GM12878 (cell line): ENCODE measurements around the gene BZW2. TPM values are rescaled to one million over a fixed set of nuclear protein-coding genes. Genes with fewer than 3 reads are reported as not detected.

ENCODE experiments used
- ATAC-seq: fragments of 200-7000 bp; cut with Tn5 transposase; 3 replicates; pipeline ENCODE4 v1.9.1; 2020; ENCODE audit warnings: mild to moderate bottlenecking, moderate library complexity
- BruUV-seq: library from RNA; stranded (reverse); fragments of 400-500 nt; replicated peaks from 2 replicates; lab custom pipeline; 2021; lab: Mats Ljungman, UMichigan
- CTCF ChIA-PET: fragments of 300-600 bp; sonication (Branson Sonifier 250); formaldehyde crosslinking; extraction: SDS; loops from one replicate; lab custom pipeline; 2021; ENCODE audit warnings: inconsistent platforms; lab: Yijun Ruan, JAX
- POLR2A ChIA-PET: fragments of 350-600 bp; formaldehyde crosslinking; extraction: SDS; loops from one replicate; lab custom pipeline; 2021; ENCODE audit warnings: inconsistent platforms; lab: Charles Lee
- RAD21 ChIA-PET: fragments of 300-600 bp; sonication (Branson Sonifier 250); formaldehyde crosslinking; loops from one replicate; lab custom pipeline; 2023; ENCODE audit warnings: antibody characterized with exemption; ENCODE audit not compliant: unreplicated experiment; lab: Charles Lee
- SMC1A ChIA-PET: fragments of 300-600 bp; sonication (Branson Sonifier 250); formaldehyde crosslinking; loops from one replicate; lab custom pipeline; 2023; ENCODE audit not compliant: unreplicated experiment, uncharacterized antibody; lab: Charles Lee
- DNase-seq: peaks from one replicate; pipeline ENCODE4 v3.0.0-alpha.2; 2011; ENCODE audit warnings: low read depth, low spot score
- FAIRE-seq: peaks from 3 replicates; lab custom pipeline; 2011; peaks lifted over from hg19 to GRCh38; lab: Jason Lieb, UNC
- H2AFZ ChIP-seq: 2 replicates; pipeline ENCODE4 v1.6.0; 2011; ENCODE audit warnings: low read depth, low read length, control low read depth; ENCODE audit not compliant: control insufficient read depth
- H3K27ac ChIP-seq: 2 replicates; pipeline ENCODE4 v1.5.1; 2011; ENCODE audit warnings: control low read depth; ENCODE audit not compliant: control insufficient read depth, insufficient read depth
- H3K27me3 ChIP-seq, 2 experiments: replicated peaks in 1 of 2; 2 replicates each; pipeline versions ENCODE4 v1.6.0 to v1.6.1; 2011; ENCODE audit warnings: low read length in 1 of 2; ENCODE audit not compliant: control insufficient read depth in 2 of 2, insufficient read depth in 2 of 2
- H3K36me3 ChIP-seq, 2 experiments: 2 replicates each; pipeline ENCODE4 v1.5.1; 2011; ENCODE audit warnings: low read length in 1 of 2; ENCODE audit not compliant: control insufficient read depth in 2 of 2, insufficient read depth in 2 of 2
- H3K4me1 ChIP-seq: 2 replicates; pipeline ENCODE4 v1.6.1; 2011; ENCODE audit warnings: mild to moderate bottlenecking, low read length, moderate library complexity, mixed read lengths; ENCODE audit not compliant: control insufficient read depth, insufficient read depth
- H3K4me2 ChIP-seq: 2 replicates; pipeline ENCODE4 v1.6.0; 2011; ENCODE audit warnings: control low read depth; ENCODE audit not compliant: control insufficient read depth, insufficient read depth
- H3K4me3 ChIP-seq: fragments of 200-600 bp; sonication (generic); 2 replicates; pipeline ENCODE4 v1.5.1; 2016
- H3K79me2 ChIP-seq: 2 replicates; pipeline ENCODE4 v1.6.0; 2011; ENCODE audit warnings: low read length; ENCODE audit not compliant: control insufficient read depth, insufficient read depth
- H3K9ac ChIP-seq: 2 replicates; pipeline ENCODE4 v1.8.0; 2011; ENCODE audit warnings: low read length, control low read depth, mixed read lengths; ENCODE audit not compliant: control insufficient read depth, insufficient read depth
- H3K9me3 ChIP-seq: replicated peaks from 3 replicates; pipeline ENCODE4 v1.5.1; 2011; ENCODE audit warnings: mild to moderate bottlenecking, low read length; ENCODE audit not compliant: control insufficient read depth, insufficient read depth
- H4K20me1 ChIP-seq: 2 replicates; pipeline ENCODE4 v1.6.0; 2011; ENCODE audit not compliant: control insufficient read depth, insufficient read depth
- CHD4 ChIP-seq: fragments of 200-600 bp; sonication (generic); IDR thresholded peaks from 2 replicates; pipeline ENCODE4 v1.6.1; 2016; ENCODE audit warnings: mild to moderate bottlenecking
- ETV6 ChIP-seq, 2 experiments: fragments of 450-650 bp in 1 of 2; IDR thresholded peaks in 1 of 2; conservative IDR thresholded peaks in 1 of 2; 2 replicates each; pipeline ENCODE4 v1.6.1; 2014; ENCODE audit warnings: antibody characterized with exemption in 1 of 2, borderline replicate concordance in 1 of 2, low read depth in 1 of 2, mild to moderate bottlenecking in 1 of 2, moderate library complexity in 1 of 2
- GATAD2B ChIP-seq: fragments of 450-650 bp; conservative IDR thresholded peaks from 2 replicates; pipeline ENCODE4 v1.6.1; 2017; ENCODE audit warnings: low read depth, mild to moderate bottlenecking, moderate library complexity
- PML ChIP-seq: IDR thresholded peaks from 2 replicates; pipeline ENCODE4 v1.6.1; 2012; ENCODE audit warnings: low read length, inconsistent platforms
- RAD51 ChIP-seq: fragments of 450-650 bp; IDR thresholded peaks from 2 replicates; pipeline ENCODE4 v1.6.1; 2016; ENCODE audit warnings: moderate library complexity, mild to moderate bottlenecking, inconsistent platforms
- SMARCA5 ChIP-seq: fragments of 450-650 bp; IDR thresholded peaks from 2 replicates; pipeline ENCODE4 v1.6.1; 2017; ENCODE audit warnings: mild to moderate bottlenecking
- TCF3 ChIP-seq: IDR thresholded peaks from 2 replicates; pipeline ENCODE4 v1.6.1; 2012; ENCODE audit warnings: low read depth, mild to moderate bottlenecking, low read length, borderline replicate concordance; ENCODE audit not compliant: insufficient read depth
- WRNIP1 ChIP-seq: IDR thresholded peaks from 2 replicates; pipeline ENCODE4 v1.6.1; 2011; ENCODE audit warnings: low read depth, low read length, improper control_type of control experiment, borderline replicate concordance
- WGBS: methylation state at CpG from one replicate; pipeline ENCODE4 v1.1.6; 2016; ENCODE audit warnings: low lambda C conversion rate; ENCODE audit not compliant: insufficient replicate concordance, insufficient coverage; ENCODE audit errors: missing lambda C conversion rate; 5-methylcytosine and 5-hydroxymethylcytosine counted together
- in situ Hi-C: fragments of 300-500 bp; cut with MboI; formaldehyde crosslinking; loops from 9 replicates; pipeline ENCODE4 v1.14.3; 2018; ENCODE audit warnings: mixed read lengths
- intact Hi-C: fragments of 100-400 bp; cut with micrococcal nuclease; formaldehyde crosslinking; loops from one replicate; pipeline ENCODE4 v1.14.2; 2022; ENCODE audit not compliant: unreplicated experiment
- polyA plus RNA-seq, 11 experiments: library from polyadenylated mRNA; depleted of rRNA in 4 of 11; unstranded in 6 of 11; stranded (reverse) in 5 of 11; fragments of >200 nt; fragmentation: Nextera tagmentation in 4 of 11; fragmentation: Illumina TruSeq in 1 of 11; extraction: Ambion mirVana in 4 of 11; extraction: Trizol in 1 of 11; gene quantifications; 1 replicate in 1 of 11; 2 replicates in 10 of 11; pipeline versions ENCODE4 v1.2.1 to v1.2.3, GENCODE V29; 2011 to 2016; ENCODE audit warnings: inconsistent platforms in 2 of 11, missing spikeins in 2 of 11, low read depth in 1 of 11
- total RNA-seq, 4 experiments: library from RNA; depleted of rRNA in 3 of 4; stranded (reverse); fragments of >200 nt in 3 of 4; fragmentation: Illumina TruSeq in 1 of 4; extraction: Trizol in 1 of 4; gene quantifications; 2 replicates each; pipeline versions ENCODE4 v1.2.1 to v1.2.3, GENCODE V29; 2013 to 2021
- TF ChIP-seq, protein P1 (sequence below): fragments of 450-650 bp; IDR thresholded peaks from 2 replicates; pipeline ENCODE4 v1.6.1; 2018; ENCODE audit warnings: borderline replicate concordance, mild to moderate bottlenecking; ENCODE audit not compliant: partially characterized antibody

BZW2 gene
- total and polyA plus RNA-seq, 10 of the 15 experiments (the other 5 are each of a cell fraction or from before 2014, with no cell fraction given) = 1.3 to 6.8 (median 3.1) TPM

DNA sequence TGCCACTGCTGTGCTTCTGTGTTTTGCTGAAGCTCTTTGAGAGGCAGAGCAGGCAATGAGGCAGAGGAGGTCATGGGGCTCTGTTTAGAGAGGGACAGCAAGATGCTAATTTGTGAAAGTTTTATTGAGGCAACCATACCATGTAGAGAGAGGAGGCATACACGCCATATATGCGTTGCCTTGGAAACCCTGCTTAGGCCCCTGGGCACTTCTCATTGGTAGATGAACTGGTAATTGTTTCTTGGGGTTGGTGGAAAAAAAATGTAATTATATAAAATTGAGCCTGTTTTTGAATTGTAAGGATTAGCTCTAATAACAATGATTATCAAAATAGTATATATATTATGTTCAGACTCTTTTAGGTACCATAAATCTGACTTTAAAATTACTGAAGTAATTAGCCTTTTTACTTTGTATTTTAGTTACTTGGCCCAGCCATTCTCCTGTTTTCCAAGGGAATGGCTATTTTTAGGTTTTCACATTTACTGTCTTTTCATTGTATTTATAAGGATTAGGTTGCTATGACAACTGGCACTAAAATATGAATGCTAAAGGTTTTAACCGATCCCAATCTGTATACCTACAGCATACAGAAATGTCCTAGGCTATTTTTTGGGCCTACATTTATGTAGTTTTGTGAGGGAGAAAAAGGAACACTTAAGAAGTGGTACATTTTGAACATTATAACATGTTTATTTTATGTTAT lies 52.4 kb downstream of the BZW2 start:
- 97% methylated on average over 3 of the region's 3 CpGs for WGBS
- intact Hi-C loops (loop anchor here (5.0 kb wide), 1 partner anchor 219 kb away; no protein-coding TSS in a partner anchor), in situ Hi-C loops (no loop called here)
- FAIRE-seq (no peak), DNase-seq (no peak), ATAC-seq (no peak)
- H3K27ac ChIP-seq = no peak overlapping the region
- RAD21 ChIA-PET = no interaction called here
- H3K79me2 ChIP-seq = no peaks in the 10 kb centered on the region
- no peak overlapping the region for H3K4me2 ChIP-seq
- H2AFZ ChIP-seq = no peak overlapping the region
- TF ChIP-seq, protein P1, sequence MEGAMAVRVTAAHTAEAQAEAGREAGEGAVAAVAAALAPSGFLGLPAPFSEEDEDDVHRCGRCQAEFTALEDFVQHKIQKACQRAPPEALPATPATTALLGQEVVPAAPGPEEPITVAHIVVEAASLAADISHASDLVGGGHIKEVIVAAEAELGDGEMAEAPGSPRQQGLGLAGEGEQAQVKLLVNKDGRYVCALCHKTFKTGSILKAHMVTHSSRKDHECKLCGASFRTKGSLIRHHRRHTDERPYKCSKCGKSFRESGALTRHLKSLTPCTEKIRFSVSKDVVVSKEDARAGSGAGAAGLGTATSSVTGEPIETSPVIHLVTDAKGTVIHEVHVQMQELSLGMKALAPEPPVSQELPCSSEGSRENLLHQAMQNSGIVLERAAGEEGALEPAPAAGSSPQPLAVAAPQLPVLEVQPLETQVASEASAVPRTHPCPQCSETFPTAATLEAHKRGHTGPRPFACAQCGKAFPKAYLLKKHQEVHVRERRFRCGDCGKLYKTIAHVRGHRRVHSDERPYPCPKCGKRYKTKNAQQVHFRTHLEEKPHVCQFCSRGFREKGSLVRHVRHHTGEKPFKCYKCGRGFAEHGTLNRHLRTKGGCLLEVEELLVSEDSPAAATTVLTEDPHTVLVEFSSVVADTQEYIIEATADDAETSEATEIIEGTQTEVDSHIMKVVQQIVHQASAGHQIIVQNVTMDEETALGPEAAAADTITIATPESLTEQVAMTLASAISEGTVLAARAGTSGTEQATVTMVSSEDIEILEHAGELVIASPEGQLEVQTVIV = no peak
- TF ChIP-seq ETV6 (conservative IDR thresholded peaks at IDR 0.05 in 1 of 2, IDR thresholded peaks at IDR 0.05 in 1 of 2; ENCODE audit: borderline replicate concordance in 1 of 2, low read depth in 1 of 2) (no peak), CHD4 (no peak), TCF3 (no peak), GATAD2B (no peak), WRNIP1 (no peak), SMARCA5 (no peak), RAD51 (no peak), PML (no peak)
- H3K4me3 ChIP-seq = no peak overlapping the region
- no TSS peak for BruUV-seq
- POLR2A ChIA-PET = no interaction called here
- SMC1A ChIA-PET = no interaction called here
- no peaks in the 10 kb centered on the region for H3K27me3 ChIP-seq
- no peaks in the 10 kb centered on the region for H4K20me1 ChIP-seq
- H3K9ac ChIP-seq = no peak overlapping the region
- no peaks in the 10 kb centered on the region for H3K9me3 ChIP-seq
- H3K36me3 ChIP-seq = no peaks in the 10 kb centered on the region; a peak in 1 of 4 replicates
- CTCF ChIA-PET = interaction anchor here (0.7 to 1.0 kb wide), 2 partner anchors 8 to 220 kb away, joined by 3 read pairs; no protein-coding TSS in a partner anchor
- no peaks in the 10 kb centered on the region for H3K4me1 ChIP-seq
